ENCODE measurements around the gene PITX3. TPM values are rescaled to one million over a fixed set of nuclear protein-coding genes. Genes with fewer than 3 reads are reported as not detected.

Gene PITX3
- total and polyA plus RNA-seq, 2 experiments from 2014 or later, result 0.34 TPM; not detected in 1

DNA sequence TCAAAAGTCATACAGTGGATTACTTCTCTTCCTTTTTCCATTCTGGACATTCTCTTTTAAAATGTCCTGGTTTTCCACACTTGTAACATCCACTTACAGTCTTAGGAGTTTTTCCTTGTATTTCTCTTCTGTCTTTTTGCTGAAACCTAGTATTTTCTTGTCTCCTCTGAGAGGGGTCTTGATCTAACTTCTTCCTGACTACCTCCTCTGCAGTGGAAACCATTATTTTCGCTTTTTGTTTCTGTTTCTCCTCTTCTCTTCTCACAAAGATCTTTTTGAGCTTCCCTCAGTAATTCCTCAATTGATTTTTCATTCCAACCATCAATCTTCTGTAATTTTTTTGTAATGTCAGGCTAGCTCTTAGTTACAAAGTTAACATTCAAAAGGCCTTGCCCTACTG lies 38.9 kb downstream of the PITX3 start:
- Histone ChIP-seq H3K27me3 (ENCODE audit: insufficient read depth) (no peaks in the 10 kb centered on the region), H3K4me1 (ENCODE audit: insufficient read depth) (no peaks in the 10 kb centered on the region), H3F3A (replicated peaks; ENCODE audit: low read depth) (no peaks in the 10 kb centered on the region), H3K79me2 (replicated peaks; ENCODE audit: insufficient read depth) (no peaks in the 10 kb centered on the region), H3K27ac (ENCODE audit: low read depth) (no peak overlapping the region), H3K4me3 (no peak overlapping the region), H2AFZ (no peak overlapping the region), H4K20me1 (replicated peaks; ENCODE audit: insufficient read depth) (no peaks in the 10 kb centered on the region), H3K4me2 (no peak overlapping the region), H3K36me3 (ENCODE audit: insufficient read depth) (peaks cover 3% of the 10 kb centered on the region; the same call in 1 of the 2 replicates), H3K9me2 (ENCODE audit: insufficient read depth) (no peaks in the 10 kb centered on the region)
- H3K4me1 Mint-ChIP-seq, result no peaks in the 10 kb centered on the region
- ATAC-seq (no peak), DNase-seq (ENCODE audit: low spot score) (no peak)
- H3K9me3 Mint-ChIP-seq, result peaks cover 61% of the 10 kb centered on the region
- H3K27me3 Mint-ChIP-seq (ENCODE audit: insufficient read depth, low read depth, poor library complexity), result peaks cover 4% of the 10 kb centered on the region
- no peak overlapping the region for H3K27ac Mint-ChIP-seq
- no peak overlapping the region for H3K4me3 Mint-ChIP-seq
- TF ChIP-seq POLR2AphosphoS5 (IDR thresholded peaks at IDR 0.05; ENCODE audit: low read depth), result no peak
- TF ChIP-seq, protein P1, sequence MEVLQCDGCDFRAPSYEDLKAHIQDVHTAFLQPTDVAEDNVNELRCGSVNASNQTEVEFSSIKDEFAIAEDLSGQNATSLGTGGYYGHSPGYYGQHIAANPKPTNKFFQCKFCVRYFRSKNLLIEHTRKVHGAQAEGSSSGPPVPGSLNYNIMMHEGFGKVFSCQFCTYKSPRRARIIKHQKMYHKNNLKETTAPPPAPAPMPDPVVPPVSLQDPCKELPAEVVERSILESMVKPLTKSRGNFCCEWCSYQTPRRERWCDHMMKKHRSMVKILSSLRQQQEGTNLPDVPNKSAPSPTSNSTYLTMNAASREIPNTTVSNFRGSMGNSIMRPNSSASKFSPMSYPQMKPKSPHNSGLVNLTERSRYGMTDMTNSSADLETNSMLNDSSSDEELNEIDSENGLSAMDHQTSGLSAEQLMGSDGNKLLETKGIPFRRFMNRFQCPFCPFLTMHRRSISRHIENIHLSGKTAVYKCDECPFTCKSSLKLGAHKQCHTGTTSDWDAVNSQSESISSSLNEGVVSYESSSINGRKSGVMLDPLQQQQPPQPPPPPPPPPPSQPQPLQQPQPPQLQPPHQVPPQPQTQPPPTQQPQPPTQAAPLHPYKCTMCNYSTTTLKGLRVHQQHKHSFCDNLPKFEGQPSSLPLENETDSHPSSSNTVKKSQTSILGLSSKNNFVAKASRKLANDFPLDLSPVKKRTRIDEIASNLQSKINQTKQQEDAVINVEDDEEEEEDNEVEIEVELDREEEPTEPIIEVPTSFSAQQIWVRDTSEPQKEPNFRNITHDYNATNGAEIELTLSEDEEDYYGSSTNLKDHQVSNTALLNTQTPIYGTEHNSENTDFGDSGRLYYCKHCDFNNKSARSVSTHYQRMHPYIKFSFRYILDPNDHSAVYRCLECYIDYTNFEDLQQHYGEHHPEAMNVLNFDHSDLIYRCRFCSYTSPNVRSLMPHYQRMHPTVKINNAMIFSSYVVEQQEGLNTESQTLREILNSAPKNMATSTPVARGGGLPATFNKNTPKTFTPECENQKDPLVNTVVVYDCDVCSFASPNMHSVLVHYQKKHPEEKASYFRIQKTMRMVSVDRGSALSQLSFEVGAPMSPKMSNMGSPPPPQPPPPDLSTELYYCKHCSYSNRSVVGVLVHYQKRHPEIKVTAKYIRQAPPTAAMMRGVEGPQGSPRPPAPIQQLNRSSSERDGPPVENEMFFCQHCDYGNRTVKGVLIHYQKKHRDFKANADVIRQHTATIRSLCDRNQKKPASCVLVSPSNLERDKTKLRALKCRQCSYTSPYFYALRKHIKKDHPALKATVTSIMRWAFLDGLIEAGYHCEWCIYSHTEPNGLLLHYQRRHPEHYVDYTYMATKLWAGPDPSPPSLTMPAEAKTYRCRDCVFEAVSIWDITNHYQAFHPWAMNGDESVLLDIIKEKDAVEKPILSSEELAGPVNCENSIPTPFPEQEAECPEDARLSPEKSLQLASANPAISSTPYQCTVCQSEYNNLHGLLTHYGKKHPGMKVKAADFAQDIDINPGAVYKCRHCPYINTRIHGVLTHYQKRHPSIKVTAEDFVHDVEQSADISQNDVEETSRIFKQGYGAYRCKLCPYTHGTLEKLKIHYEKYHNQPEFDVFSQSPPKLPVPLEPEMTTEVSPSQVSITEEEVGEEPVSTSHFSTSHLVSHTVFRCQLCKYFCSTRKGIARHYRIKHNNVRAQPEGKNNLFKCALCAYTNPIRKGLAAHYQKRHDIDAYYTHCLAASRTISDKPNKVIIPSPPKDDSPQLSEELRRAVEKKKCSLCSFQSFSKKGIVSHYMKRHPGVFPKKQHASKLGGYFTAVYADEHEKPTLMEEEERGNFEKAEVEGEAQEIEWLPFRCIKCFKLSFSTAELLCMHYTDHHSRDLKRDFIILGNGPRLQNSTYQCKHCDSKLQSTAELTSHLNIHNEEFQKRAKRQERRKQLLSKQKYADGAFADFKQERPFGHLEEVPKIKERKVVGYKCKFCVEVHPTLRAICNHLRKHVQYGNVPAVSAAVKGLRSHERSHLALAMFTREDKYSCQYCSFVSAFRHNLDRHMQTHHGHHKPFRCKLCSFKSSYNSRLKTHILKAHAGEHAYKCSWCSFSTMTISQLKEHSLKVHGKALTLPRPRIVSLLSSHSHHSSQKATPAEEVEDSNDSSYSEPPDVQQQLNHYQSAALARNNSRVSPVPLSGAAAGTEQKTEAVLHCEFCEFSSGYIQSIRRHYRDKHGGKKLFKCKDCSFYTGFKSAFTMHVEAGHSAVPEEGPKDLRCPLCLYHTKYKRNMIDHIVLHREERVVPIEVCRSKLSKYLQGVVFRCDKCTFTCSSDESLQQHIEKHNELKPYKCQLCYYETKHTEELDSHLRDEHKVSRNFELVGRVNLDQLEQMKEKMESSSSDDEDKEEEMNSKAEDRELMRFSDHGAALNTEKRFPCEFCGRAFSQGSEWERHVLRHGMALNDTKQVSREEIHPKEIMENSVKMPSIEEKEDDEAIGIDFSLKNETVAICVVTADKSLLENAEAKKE (CRISPR knock-in tag; IDR thresholded peaks at IDR 0.05), result no peak
- no peak for TF ChIP-seq EZH2 (IDR thresholded peaks at IDR 0.05; ENCODE audit: low read depth, unreplicated experiment)
- no peak for TF ChIP-seq NANOG (IDR thresholded peaks at IDR 0.05; ENCODE audit: borderline replicate concordance)
- no peak for TF ChIP-seq ZNF331 (CRISPR knock-in tag; IDR thresholded peaks at IDR 0.05; ENCODE audit: low read depth)
- no peak for TF ChIP-seq STAT1 (IDR thresholded peaks at IDR 0.05; ENCODE audit: unreplicated experiment)
- no peak for TF ChIP-seq ZNF114 (CRISPR knock-in tag; IDR thresholded peaks at IDR 0.05)
- TF ChIP-seq JUNB (IDR thresholded peaks at IDR 0.05; ENCODE audit: unreplicated experiment), result no peak
- H3K36me3 Mint-ChIP-seq (ENCODE audit: low read depth), result peaks cover 8% of the 10 kb centered on the region; the same call in 2 of the 3 replicates
